NB4 (cell line): ENCODE results near the gene MMP8.

ENCODE experiments used
- CTCF ChIP-seq: IDR thresholded peaks from one replicate; pipeline ENCODE4 v1.5.1; 2012; ENCODE audit warnings: low read depth, low read length
- MAX ChIP-seq: IDR thresholded peaks from 2 replicates; pipeline ENCODE4 v1.6.1; 2011; ENCODE audit warnings: low read depth, low read length
- POLR2A ChIP-seq: IDR thresholded peaks from 2 replicates; pipeline ENCODE4 v1.6.1; 2011; ENCODE audit warnings: mild to moderate bottlenecking; ENCODE audit not compliant: insufficient read length; ENCODE audit errors: extremely low read depth

- TF ChIP-seq CTCF (no peak), MAX (no peak), POLR2A (no peak)
Observed at GRCh38 chr11:102719620-102720277, 5.0 kb downstream of the MMP8 start.
